Activated CD8-positive, alpha-beta T cell treated with anti-CD3 and anti-CD28 coated beads, Interleukin-2, amount 10 ng/mL, durations not matched to agents 7 days and 5 days (primary cell): Measurements from ENCODE around the gene PLIN3. TPM values are rescaled to one million over a fixed set of nuclear protein-coding genes. Genes with fewer than 3 reads are reported as not detected.
A peak's percentile ranks its signal among the peaks of the same experiment; 100 is the strongest.

ENCODE experiments used
- ATAC-seq: fragments of 150-1000 bp; cut with Tn5 transposase; one replicate; pipeline ENCODE4 v1.10.0; 2021; ENCODE audit warnings: moderate library complexity
- CTCF ChIA-PET: fragments of 350-600 bp; sonication (Branson Sonifier 250); formaldehyde crosslinking; loops from one replicate; lab custom pipeline; 2021; ENCODE audit warnings: antibody characterized with exemption; lab: Charles Lee
- POLR2A ChIA-PET: fragments of 350-600 bp; sonication (Branson Sonifier 250); formaldehyde crosslinking; loops from one replicate; lab custom pipeline; 2021; ENCODE audit warnings: antibody characterized with exemption; lab: Charles Lee
- DNase-seq: peaks from one replicate; pipeline ENCODE4 v3.0.0-alpha.2; 2020
- H3K27ac Mint-ChIP-seq: one replicate; pipeline ENCODE4 v1.8.0; 2021; ENCODE audit warnings: mild to moderate bottlenecking, mixed read lengths
- H3K27me3 Mint-ChIP-seq: one replicate; pipeline ENCODE4 v1.8.0; 2021; ENCODE audit warnings: low read depth, mixed read lengths
- H3K36me3 Mint-ChIP-seq: one replicate; pipeline ENCODE4 v1.8.0; 2021; ENCODE audit warnings: low read depth, mixed read lengths
- H3K4me1 Mint-ChIP-seq: one replicate; pipeline ENCODE4 v1.8.0; 2021; ENCODE audit warnings: low read depth, mixed read lengths
- H3K4me3 Mint-ChIP-seq: one replicate; pipeline ENCODE4 v1.8.0; 2021; ENCODE audit warnings: mild to moderate bottlenecking, mixed read lengths
- H3K9me3 Mint-ChIP-seq: one replicate; pipeline ENCODE4 v1.8.0; 2022; ENCODE audit warnings: mixed read lengths; ENCODE audit not compliant: insufficient read depth
- total RNA-seq, 2 experiments: library from RNA; stranded (reverse); gene quantifications; one replicate each; pipeline ENCODE4 v1.2.3, GENCODE V29; 2021

The PLIN3 gene, protein sequence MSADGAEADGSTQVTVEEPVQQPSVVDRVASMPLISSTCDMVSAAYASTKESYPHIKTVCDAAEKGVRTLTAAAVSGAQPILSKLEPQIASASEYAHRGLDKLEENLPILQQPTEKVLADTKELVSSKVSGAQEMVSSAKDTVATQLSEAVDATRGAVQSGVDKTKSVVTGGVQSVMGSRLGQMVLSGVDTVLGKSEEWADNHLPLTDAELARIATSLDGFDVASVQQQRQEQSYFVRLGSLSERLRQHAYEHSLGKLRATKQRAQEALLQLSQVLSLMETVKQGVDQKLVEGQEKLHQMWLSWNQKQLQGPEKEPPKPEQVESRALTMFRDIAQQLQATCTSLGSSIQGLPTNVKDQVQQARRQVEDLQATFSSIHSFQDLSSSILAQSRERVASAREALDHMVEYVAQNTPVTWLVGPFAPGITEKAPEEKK
- 10 to 100 TPM; 27.5 to 32.8 TPM for total RNA-seq

DNA sequence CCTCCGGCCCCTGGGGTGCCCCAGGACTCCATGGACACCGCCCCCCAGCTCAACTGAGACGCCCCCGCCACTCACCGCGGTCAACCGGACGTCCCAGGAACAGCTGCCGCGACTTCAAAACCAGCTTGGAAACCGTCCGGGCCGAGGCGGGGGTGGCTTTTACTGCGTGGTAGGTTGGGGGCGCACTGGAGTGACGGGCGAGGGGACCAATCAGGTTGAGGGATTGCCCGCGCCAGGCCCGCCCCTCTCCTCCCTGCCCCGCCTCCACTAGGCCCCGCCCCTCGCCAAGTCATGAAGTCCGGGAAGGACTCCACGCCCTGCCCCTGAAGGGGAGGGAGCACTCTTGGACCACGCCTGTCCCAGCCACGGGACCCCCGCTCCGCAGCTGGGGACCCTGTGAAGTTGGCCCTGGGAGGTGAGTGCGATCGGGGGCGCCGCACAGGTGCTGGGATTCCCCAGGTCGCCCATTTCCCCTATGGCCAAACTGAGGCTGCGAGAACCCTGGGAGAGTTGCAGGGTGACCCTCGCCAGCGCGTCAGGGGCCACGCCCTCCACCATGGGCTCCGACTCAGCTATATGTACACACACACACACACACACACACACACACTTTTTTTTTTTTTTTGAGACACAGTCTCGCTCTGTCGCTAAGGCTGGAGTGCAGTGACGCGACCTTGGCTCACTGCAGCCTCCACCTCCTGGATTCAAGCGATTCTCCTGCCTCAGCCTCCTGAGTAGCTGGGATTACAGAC lies at the start of gene PLIN3:
PLIN3 (minus strand) TSS at position 134 of the 752 bp plus-strand sequence. CDS start 6,273 bp downstream, outside the sequence.
- peaks cover 26% of the 10 kb centered on the region for H3K4me1 Mint-ChIP-seq
- DNase-seq = peak; percentile 94

DNA sequence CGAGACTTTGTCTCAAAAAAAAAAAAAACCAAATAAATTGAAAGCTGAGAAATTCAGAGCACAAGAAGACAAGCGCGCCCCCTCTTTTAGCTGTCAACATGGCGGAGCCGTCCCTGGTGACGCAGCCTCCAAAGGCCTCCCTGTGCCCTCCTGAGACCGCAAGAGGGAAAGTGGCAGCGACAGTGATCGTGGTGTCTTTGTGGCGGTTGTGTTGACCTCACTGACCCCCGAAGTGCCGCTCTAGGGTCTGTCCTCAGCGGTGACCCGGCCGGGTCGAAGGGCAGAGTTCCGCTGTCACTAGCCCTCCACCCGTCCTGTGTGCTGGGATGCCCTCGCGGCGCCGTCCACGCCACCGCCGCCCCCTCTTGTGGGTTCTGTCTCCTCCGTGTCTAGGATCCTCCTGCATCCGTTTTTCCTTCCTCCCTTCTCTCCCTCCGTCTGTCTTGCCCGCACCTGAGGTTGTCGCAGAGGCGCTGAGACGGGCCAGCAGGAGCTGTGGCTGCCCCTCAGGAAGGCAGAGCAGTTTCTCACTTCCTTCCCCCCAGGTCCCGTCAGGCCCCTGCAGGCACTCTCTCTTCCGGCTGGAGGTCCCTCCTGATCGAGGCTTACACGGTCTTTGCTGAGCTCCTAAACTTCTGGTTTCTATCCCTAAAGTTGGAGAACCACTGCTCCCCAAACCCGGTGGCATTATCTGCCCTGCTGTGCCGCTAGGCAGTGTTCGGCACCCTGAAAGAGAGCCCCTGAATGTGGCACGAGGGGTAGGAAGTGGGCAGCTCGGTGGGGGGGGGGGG lies 49.0 kb upstream of the PLIN3 start:
- H3K4me3 Mint-ChIP-seq = peak overlapping the region; percentile 85
- peak; percentile 52 for ATAC-seq
- ChIA-PET CTCF (interaction anchor here (1.1 to 8.1 kb wide), 6 partner anchors 13 to 115 kb away, joined by 3 to 165 read pairs (median 4); partner anchors contain the start of gene PLIN3), POLR2A (interaction anchor here (0.8 to 1.9 kb wide), 4 partner anchors 14 to 86 kb away, joined by 3 to 7 read pairs (median 4); partner anchors contain the start of gene KDM4B)
- no peaks in the 10 kb centered on the region for H3K27me3 Mint-ChIP-seq
- peak; percentile 66 for DNase-seq
- peaks cover 71% of the 10 kb centered on the region for H3K36me3 Mint-ChIP-seq
- no peaks in the 10 kb centered on the region for H3K9me3 Mint-ChIP-seq
- H3K27ac Mint-ChIP-seq = peak overlapping the region; percentile 95
- H3K4me1 Mint-ChIP-seq = peaks cover 61% of the 10 kb centered on the region

More for the DNA sequence above, at the start of gene PLIN3:
- CTCF ChIA-PET = interaction anchor here (1.0 to 8.6 kb wide), 7 partner anchors 16 to 163 kb away, joined by 3 to 165 read pairs (median 4); no protein-coding TSS in a partner anchor
- no peaks in the 10 kb centered on the region for H3K36me3 Mint-ChIP-seq
- peak within 1 kb of the TSS; percentile 68 for H3K27ac Mint-ChIP-seq
- H3K9me3 Mint-ChIP-seq = no peaks in the 10 kb centered on the region
- H3K4me3 Mint-ChIP-seq = peak within 1 kb of the TSS; percentile 79
- POLR2A ChIA-PET = interaction anchor here (0.6 to 1.3 kb wide), 6 partner anchors 44 to 1595 kb away, joined by 3 to 6 read pairs (median 4); partner anchors contain the start of gene FEM1A
- ATAC-seq = peak; percentile 91
- H3K27me3 Mint-ChIP-seq = peaks cover 2% of the 10 kb centered on the region

DNA sequence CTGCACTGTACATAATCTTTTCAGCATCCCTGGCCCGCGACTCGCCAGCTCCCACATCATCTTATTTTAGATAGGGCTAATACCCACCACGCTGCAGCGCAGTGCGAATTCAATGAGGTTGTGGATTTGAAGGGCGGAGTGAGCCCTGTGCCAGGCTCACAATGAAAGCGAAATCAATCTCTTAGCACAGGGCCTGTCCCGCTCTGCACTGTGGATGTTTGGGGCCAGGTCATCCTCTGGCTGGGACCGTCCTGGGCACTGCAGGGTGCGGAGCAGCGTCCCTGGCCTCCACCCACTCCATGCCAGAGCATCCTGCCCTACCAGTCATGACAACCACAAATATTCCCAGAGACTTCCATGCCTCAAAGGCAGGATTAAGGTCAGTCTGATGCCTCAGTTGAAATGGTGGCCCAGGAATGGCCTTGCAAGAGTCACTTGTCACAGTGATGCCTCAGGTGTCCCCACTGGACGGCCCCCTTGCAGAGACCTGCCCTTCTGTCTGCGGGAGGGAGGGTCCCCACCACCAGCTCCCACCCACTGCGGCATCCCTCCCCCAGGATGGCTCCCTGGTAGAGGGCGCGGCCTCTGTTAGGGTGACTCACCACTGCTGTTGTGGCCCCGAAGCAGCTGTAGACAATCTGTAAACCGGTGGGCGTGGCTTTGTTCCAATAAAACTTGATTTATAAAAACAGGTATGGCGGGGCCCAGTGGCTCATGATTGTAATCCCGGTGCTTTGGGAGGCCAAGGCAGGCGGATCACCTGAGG lies 47.5 kb upstream of the PLIN3 start:
- Mint-ChIP-seq H3K4me1 (peaks cover 63% of the 10 kb centered on the region), H3K36me3 (peaks cover 76% of the 10 kb centered on the region), H3K27ac (peak overlapping the region; percentile 95), H3K27me3 (no peaks in the 10 kb centered on the region), H3K4me3 (peak overlapping the region; percentile 85), H3K9me3 (no peaks in the 10 kb centered on the region)
- CTCF ChIA-PET = interaction anchor here (1.0 to 8.1 kb wide), 5 partner anchors 45 to 124 kb away, joined by 4 to 165 read pairs (median 4); partner anchors contain the start of genes FEM1A and PLIN3
- POLR2A ChIA-PET = interaction anchor here (0.6 to 1.2 kb wide), 3 partner anchors 47 to 124 kb away, joined by 3 to 4 read pairs (median 4); partner anchors contain the start of genes FEM1A, KDM4B and PLIN3
- ATAC-seq (peak; percentile 66), DNase-seq (peak; percentile 87)

DNA sequence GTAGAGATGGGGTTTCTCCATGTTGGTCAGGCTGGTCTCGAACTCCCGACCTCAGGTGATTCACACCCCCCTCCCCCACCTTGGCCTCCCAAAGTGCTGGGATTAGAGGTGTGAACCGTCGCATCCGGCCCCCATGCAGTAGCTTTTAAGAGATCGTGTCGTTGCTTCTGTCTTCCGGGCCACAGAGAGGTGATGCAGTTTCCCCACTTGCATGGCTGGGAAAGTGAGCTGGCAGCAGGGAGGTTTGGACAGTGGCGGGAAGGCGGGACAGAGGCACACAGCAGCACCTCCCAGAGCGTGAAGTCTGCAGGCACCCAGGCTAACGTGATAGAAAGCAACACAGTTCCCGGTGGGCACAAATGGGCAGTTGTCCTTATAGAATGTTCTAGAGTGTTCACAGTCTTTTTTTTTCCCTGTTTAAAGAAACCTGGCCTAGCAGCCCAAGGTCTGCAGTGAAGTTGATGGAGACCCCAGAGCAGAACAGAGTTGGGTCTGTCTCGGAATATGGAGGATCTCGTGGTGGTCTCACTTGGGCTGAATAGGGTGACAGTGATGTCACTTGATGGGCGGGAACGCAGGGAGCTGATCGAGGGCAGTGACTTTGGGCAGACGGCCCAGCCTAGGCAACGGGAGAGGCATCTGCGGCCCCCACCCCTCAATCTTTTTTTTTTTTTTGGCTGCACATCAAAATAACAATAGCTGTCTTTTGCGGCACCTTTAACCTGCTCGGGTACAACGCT lies 46.7 kb upstream of the PLIN3 start:
- ChIA-PET POLR2A (interaction anchor here (0.7 to 1.2 kb wide), 3 partner anchors 15 to 123 kb away, joined by 3 to 4 read pairs (median 3); partner anchors contain the start of genes FEM1A and KDM4B), CTCF (interaction anchor here (0.5 to 8.1 kb wide), 6 partner anchors 27 to 117 kb away, joined by 3 to 165 read pairs (median 6); partner anchors contain the start of gene PLIN3)
- peak overlapping the region; percentile 95 for H3K27ac Mint-ChIP-seq
- peak; percentile 67 for DNase-seq
- peaks cover 74% of the 10 kb centered on the region for H3K36me3 Mint-ChIP-seq
- H3K27me3 Mint-ChIP-seq = no peaks in the 10 kb centered on the region
- H3K4me3 Mint-ChIP-seq = peak overlapping the region; percentile 85
- H3K9me3 Mint-ChIP-seq = no peaks in the 10 kb centered on the region
- H3K4me1 Mint-ChIP-seq = peaks cover 63% of the 10 kb centered on the region
- ATAC-seq = no peak

DNA sequence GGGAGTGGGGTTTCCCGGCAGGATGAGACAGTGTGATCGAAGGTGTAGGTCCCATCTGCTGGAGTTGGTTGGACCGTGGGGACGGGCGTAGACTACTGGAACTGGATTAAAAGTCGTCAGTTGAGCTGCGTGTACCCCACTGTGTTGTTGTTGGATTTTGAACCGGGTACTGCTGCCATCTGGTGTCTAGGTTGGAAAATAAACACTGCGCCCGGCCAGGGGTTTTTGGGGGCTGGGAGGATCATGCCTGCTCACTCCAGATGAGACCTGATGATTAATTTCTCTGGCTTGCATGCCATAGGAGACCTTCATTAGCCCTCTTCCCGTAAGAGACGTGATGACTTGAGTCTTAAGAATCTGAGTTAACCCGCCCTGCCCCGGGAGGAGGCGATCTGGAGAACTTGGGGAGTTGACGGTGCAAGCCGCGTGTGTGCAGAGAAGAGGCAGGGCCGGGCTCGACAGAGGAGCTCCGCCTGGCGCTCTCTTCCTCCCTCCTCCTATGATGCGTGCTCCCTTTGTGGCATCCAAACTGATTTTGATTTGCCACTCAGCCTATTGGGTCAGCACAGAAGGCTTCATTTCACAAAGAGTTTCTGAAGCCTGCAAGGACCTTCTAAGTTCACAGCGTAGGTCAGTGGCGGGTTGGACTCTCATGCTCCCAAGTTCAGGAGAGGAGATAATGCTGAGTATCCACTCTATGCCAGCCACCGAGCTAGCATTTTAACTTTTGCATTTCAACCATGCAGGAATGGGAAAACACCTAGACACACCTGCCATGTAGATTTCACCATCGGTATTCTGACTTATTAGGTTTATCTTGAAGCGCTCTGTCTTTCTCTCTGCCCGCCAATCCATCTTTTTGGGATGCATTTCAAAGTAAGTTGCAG lies 44.6 kb upstream of the PLIN3 start:
- POLR2A ChIA-PET = interaction anchor here (0.9 to 1.7 kb wide), 4 partner anchors 39 to 711 kb away, joined by 3 to 9 read pairs (median 4); partner anchors contain the start of genes PLIN3 and SAFB

DNA sequence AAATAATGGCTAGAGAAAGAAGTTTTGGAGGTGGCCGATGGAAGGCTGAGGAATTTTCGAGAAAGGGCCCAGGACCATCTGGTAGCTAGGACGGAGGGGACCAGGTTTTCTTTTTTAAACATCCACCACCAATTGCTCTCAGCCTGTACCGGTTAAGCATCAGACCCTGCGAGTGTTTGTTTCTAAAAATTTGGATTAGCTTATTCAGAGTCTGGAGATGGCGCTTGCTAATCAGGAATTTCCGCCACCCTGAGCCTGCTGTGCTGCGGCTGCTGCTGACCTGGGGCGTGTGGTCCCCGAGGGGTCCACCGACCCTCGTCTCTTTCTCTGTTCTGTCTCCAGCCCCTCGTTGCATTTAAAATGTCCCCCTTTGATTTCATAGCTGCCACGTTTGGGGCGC lies 43.8 kb upstream of the PLIN3 start:
- Mint-ChIP-seq H3K4me3 (peak overlapping the region; percentile 79), H3K27me3 (no peaks in the 10 kb centered on the region), H3K9me3 (no peaks in the 10 kb centered on the region), H3K4me1 (peaks cover 57% of the 10 kb centered on the region), H3K36me3 (peaks cover 58% of the 10 kb centered on the region), H3K27ac (peak overlapping the region; percentile 84)
- CTCF ChIA-PET = interaction anchor here (0.7 to 8.1 kb wide), 21 partner anchors 15 to 187 kb away, joined by 3 to 165 read pairs (median 5); partner anchors contain the start of genes FEM1A, KDM4B and PLIN3
- no peak for DNase-seq
- POLR2A ChIA-PET = interaction anchor here (1.1 to 1.7 kb wide), 3 partner anchors 38 to 120 kb away, joined by 3 to 9 read pairs (median 6); partner anchors contain the start of gene PLIN3
- no peak for ATAC-seq

More for the DNA sequence above, 44.6 kb upstream of the PLIN3 start:
- ATAC-seq = peak; percentile 17
- Mint-ChIP-seq H3K4me1 (peaks cover 63% of the 10 kb centered on the region), H3K9me3 (no peaks in the 10 kb centered on the region), H3K4me3 (peak overlapping the region; percentile 79), H3K36me3 (peaks cover 63% of the 10 kb centered on the region), H3K27ac (peak overlapping the region; percentile 84), H3K27me3 (no peaks in the 10 kb centered on the region)
- DNase-seq = peak; percentile 81
- CTCF ChIA-PET = interaction anchor here (0.7 to 8.1 kb wide), 29 partner anchors 14 to 187 kb away, joined by 3 to 165 read pairs (median 4); partner anchors contain the start of genes FEM1A, KDM4B, PLIN3 and TICAM1

DNA sequence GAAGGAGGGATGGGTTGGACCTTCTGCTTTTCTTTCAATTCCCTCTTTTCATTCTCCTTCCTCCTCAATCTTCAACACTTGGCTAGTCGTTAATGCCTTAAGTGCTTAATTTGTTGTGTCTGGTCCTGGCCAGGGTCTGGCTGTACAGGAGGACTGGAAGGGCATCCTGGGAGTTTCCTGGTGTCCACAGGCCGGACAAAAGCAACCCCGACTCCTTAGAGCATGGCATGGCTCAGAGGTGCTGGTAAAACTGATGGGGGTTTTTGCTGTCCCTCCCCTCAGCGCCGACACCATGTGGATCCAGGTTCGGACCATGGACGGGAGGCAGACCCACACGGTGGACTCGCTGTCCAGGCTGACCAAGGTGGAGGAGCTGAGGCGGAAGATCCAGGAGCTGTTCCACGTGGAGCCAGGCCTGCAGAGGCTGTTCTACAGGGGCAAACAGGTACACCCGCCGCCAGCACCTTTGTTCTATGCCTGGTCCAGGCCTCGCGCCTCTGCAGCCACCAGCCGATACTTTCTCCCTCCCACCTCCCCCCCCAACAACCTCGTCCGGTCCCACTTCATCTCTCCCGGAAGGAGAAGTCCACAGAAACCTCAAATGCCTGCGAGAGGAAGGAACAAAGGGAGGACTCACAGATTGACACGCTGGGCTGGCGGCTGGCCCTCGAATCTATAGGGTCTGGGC lies 43.3 kb upstream of the PLIN3 start:
- Mint-ChIP-seq H3K4me1 (peaks cover 53% of the 10 kb centered on the region), H3K36me3 (peaks cover 54% of the 10 kb centered on the region), H3K4me3 (peak overlapping the region; percentile 79), H3K27ac (peak overlapping the region; percentile 84), H3K27me3 (no peaks in the 10 kb centered on the region), H3K9me3 (no peaks in the 10 kb centered on the region)
- ATAC-seq (no peak), DNase-seq (peak; percentile 53)
- POLR2A ChIA-PET = interaction anchor here (1.2 to 1.7 kb wide), 2 partner anchors 37 to 120 kb away, joined by 3 to 9 read pairs; no protein-coding TSS in a partner anchor
- CTCF ChIA-PET = interaction anchor here (1.0 to 8.1 kb wide), 14 partner anchors 16 to 186 kb away, joined by 3 to 165 read pairs (median 8); partner anchors contain the start of genes FEM1A, KDM4B and PLIN3

DNA sequence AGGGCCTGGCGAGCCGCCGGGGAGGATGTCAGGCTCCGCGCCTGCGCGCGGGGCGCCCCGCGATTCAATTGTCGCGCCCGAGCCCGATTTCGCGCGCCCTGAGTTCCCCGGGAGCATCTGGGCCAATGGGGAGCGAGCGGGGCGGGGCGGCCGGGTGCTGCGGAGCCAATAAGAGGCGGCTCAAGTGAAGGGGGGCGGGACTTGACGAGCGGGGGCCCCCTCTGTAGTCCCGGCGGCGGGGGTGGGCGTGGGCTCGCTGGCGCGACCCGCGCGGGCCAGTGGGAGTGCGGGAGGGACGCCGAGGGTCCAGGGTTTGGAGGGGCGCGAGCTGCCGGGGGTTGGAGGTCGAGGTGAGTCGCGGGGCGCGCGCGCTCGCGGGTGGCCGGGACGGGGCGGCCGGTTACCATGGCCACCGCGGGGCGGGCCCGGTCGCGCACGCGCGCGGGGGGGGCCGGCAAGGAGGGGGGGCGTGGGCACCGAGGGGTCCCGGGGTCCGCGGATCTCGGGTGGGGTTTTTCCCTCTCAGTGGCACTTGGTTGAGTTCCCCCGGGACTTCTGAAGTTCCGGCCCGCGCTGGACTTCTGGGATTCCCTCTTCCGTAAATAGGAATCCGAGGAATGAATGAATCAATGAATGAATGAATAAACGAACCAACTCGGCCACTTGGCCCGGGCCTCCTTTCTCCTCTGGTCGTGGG lies 42.6 kb upstream of the PLIN3 start:
- peak; percentile 98 for DNase-seq
- ChIA-PET POLR2A (no interaction called here), CTCF (interaction anchor here (6.5 kb wide), 1 partner anchor 98 kb away, joined by 94 read pairs; no protein-coding TSS in a partner anchor)
- Mint-ChIP-seq H3K4me3 (peak overlapping the region; percentile 79), H3K4me1 (peaks cover 46% of the 10 kb centered on the region), H3K9me3 (no peaks in the 10 kb centered on the region), H3K27ac (peak overlapping the region; percentile 84), H3K27me3 (no peaks in the 10 kb centered on the region), H3K36me3 (peaks cover 47% of the 10 kb centered on the region)
- peak; percentile 83 for ATAC-seq
